K562 (cell line): ENCODE measurements around the gene PRICKLE3. TPM values are rescaled to one million over a fixed set of nuclear protein-coding genes. Genes with fewer than 3 reads are reported as not detected.

Source experiments
- AFF1 ChIP-seq, 2 experiments: fragments of 450-650 bp; IDR thresholded peaks; 2 replicates each; pipeline ENCODE4 v1.6.1; 2018; ENCODE audit warnings: mild to moderate bottlenecking in 2 of 2, low read depth in 1 of 2; ENCODE audit not compliant: partially characterized antibody in 2 of 2
- CHD1 ChIP-seq: fragments of 200-600 bp; sonication (generic); IDR thresholded peaks from one replicate; pipeline ENCODE4 v1.6.1; 2012; ENCODE audit warnings: mild to moderate bottlenecking, moderate library complexity, low read length, inconsistent platforms
- CSDE1 ChIP-seq, 2 experiments: fragments of 450-650 bp; IDR thresholded peaks; 2 replicates each; pipeline ENCODE4 v1.6.1; 2016; ENCODE audit warnings: mild to moderate bottlenecking in 1 of 2
- FIP1L1 ChIP-seq: fragments of 200-400 bp; formaldehyde crosslinking; IDR thresholded peaks from 2 replicates; pipeline ENCODE4 v1.6.1; 2018; ENCODE audit warnings: mild to moderate bottlenecking, low read depth, low read length; ENCODE audit not compliant: poor library complexity, severe bottlenecking
- KLF1 ChIP-seq: fragments of 450-650 bp; IDR thresholded peaks from 2 replicates; pipeline ENCODE4 v1.6.1; 2016; ENCODE audit warnings: missing genetic modification characterization, missing compliant biosample characterization
- NR1H2 ChIP-seq: sonication (generic); formaldehyde crosslinking; IDR thresholded peaks from 2 replicates; pipeline ENCODE4 v1.4.0; 2020; ENCODE audit warnings: mild to moderate bottlenecking, missing genetic modification reagents
- PHF8 ChIP-seq: fragments of 200-600 bp; sonication (generic); IDR thresholded peaks from 2 replicates; pipeline ENCODE4 v1.6.1; 2012; ENCODE audit warnings: mixed run types, mild to moderate bottlenecking, inconsistent platforms, low read length, moderate library complexity, borderline replicate concordance
- SIN3A ChIP-seq, 2 experiments: fragments of 150-350 bp in 1 of 2; IDR thresholded peaks; 2 replicates each; pipeline ENCODE4 v1.6.1; 2011 to 2016; ENCODE audit warnings: borderline replicate concordance in 2 of 2, low read depth in 2 of 2, low read length in 2 of 2, mild to moderate bottlenecking in 2 of 2, moderate library complexity in 2 of 2; ENCODE audit not compliant: control insufficient read depth in 1 of 2
- THRAP3 ChIP-seq: fragments of 450-650 bp; IDR thresholded peaks from 2 replicates; pipeline ENCODE4 v1.6.1; 2016; ENCODE audit warnings: mild to moderate bottlenecking, inconsistent platforms, borderline replicate concordance
- ZBTB1 ChIP-seq: sonication (generic); formaldehyde crosslinking; IDR thresholded peaks from 2 replicates; pipeline ENCODE4 v1.8.1; 2023; ENCODE audit warnings: missing genetic modification reagents, low read depth, mild to moderate bottlenecking, borderline replicate concordance
- ZKSCAN8 ChIP-seq: fragments of 200-800 bp; sonication (Bioruptor generic); IDR thresholded peaks from 2 replicates; pipeline ENCODE4 v1.6.1; 2016; ENCODE audit warnings: missing genetic modification characterization, missing compliant biosample characterization
- ZNF644 ChIP-seq: fragments of 200-800 bp; sonication (Bioruptor generic); IDR thresholded peaks from 2 replicates; pipeline ENCODE4 v1.6.1; 2016; ENCODE audit warnings: low read depth, missing genetic modification characterization, missing compliant biosample characterization
- polyA plus RNA-seq, 8 experiments: library from polyadenylated mRNA; depleted of rRNA in 4 of 8; stranded (reverse) in 5 of 8; unstranded in 3 of 8; fragments of >200 nt; fragmentation: Nextera tagmentation in 2 of 8; fragmentation: Illumina TruSeq in 1 of 8; extraction: Ambion mirVana in 2 of 8; extraction: Trizol in 1 of 8; gene quantifications; 2 replicates each; pipeline versions ENCODE4 v1.2.1 to v1.2.3, GENCODE V29; 2011 to 2014; ENCODE audit warnings: inconsistent platforms in 1 of 8, missing spikeins in 1 of 8
- total RNA-seq, 7 experiments: library from RNA; depleted of rRNA in 6 of 7; stranded (reverse); fragments of >200 nt in 6 of 7; fragmentation: Illumina TruSeq in 2 of 7; extraction: Trizol in 2 of 7; gene quantifications; 2 replicates each; pipeline versions ENCODE4 v1.2.1 to v1.2.3, GENCODE V29; 2011 to 2021; ENCODE audit warnings: low replicate concordance in 1 of 7
- TF ChIP-seq, protein P1 (sequence below): sonication (generic); formaldehyde crosslinking; IDR thresholded peaks from 2 replicates; pipeline ENCODE4 v1.8.1; 2022; ENCODE audit warnings: missing genetic modification reagents
- TF ChIP-seq, protein P2 (sequence below): fragments of 450-650 bp; IDR thresholded peaks from 2 replicates; pipeline ENCODE4 v1.6.1; 2018; ENCODE audit not compliant: partially characterized antibody
- TF ChIP-seq, protein P3 (sequence below): sonication (generic); formaldehyde crosslinking; IDR thresholded peaks from 2 replicates; pipeline ENCODE4 v1.8.0; 2022; ENCODE audit warnings: missing genetic modification reagents, mild to moderate bottlenecking, moderate library complexity, borderline replicate concordance

The PRICKLE3 gene
- total and polyA plus RNA-seq, 9 of the 15 experiments (the other 6 are each of a cell fraction or from before 2014, with no cell fraction given) = 1.1 to 44.3 (median 14.0) TPM

- TF ChIP-seq ZKSCAN8 (CRISPR knock-in tag) (no peak), CSDE1 (IDR thresholded peaks at IDR 0.05) (no peak), FIP1L1 (peak; percentile 77), CHD1 (no peak), ZBTB1 (CRISPR knock-in tag) (peak; percentile 54; the same call in 1 of the 2 replicates), THRAP3 (no peak), SIN3A (IDR thresholded peaks at IDR 0.05; ENCODE audit: borderline replicate concordance in 2 of 2, control insufficient read depth in 1 of 2, low read depth in 2 of 2, low read length in 2 of 2) (peak; percentile 70 to 96; a peak in 3 of 4 replicates), NR1H2 (no peak), AFF1 (IDR thresholded peaks at IDR 0.05; ENCODE audit: low read depth in 1 of 2, partially characterized antibody in 2 of 2) (peak in 1 of 2 experiments; percentile 41), PHF8 (peak; percentile 76), KLF1 (tag) (peak; percentile 77), ZNF644 (tag) (peak; percentile 92)
- TF ChIP-seq, protein P1, sequence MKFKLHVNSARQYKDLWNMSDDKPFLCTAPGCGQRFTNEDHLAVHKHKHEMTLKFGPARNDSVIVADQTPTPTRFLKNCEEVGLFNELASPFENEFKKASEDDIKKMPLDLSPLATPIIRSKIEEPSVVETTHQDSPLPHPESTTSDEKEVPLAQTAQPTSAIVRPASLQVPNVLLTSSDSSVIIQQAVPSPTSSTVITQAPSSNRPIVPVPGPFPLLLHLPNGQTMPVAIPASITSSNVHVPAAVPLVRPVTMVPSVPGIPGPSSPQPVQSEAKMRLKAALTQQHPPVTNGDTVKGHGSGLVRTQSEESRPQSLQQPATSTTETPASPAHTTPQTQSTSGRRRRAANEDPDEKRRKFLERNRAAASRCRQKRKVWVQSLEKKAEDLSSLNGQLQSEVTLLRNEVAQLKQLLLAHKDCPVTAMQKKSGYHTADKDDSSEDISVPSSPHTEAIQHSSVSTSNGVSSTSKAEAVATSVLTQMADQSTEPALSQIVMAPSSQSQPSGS (CRISPR knock-in tag) = no peak
- TF ChIP-seq, protein P2, sequence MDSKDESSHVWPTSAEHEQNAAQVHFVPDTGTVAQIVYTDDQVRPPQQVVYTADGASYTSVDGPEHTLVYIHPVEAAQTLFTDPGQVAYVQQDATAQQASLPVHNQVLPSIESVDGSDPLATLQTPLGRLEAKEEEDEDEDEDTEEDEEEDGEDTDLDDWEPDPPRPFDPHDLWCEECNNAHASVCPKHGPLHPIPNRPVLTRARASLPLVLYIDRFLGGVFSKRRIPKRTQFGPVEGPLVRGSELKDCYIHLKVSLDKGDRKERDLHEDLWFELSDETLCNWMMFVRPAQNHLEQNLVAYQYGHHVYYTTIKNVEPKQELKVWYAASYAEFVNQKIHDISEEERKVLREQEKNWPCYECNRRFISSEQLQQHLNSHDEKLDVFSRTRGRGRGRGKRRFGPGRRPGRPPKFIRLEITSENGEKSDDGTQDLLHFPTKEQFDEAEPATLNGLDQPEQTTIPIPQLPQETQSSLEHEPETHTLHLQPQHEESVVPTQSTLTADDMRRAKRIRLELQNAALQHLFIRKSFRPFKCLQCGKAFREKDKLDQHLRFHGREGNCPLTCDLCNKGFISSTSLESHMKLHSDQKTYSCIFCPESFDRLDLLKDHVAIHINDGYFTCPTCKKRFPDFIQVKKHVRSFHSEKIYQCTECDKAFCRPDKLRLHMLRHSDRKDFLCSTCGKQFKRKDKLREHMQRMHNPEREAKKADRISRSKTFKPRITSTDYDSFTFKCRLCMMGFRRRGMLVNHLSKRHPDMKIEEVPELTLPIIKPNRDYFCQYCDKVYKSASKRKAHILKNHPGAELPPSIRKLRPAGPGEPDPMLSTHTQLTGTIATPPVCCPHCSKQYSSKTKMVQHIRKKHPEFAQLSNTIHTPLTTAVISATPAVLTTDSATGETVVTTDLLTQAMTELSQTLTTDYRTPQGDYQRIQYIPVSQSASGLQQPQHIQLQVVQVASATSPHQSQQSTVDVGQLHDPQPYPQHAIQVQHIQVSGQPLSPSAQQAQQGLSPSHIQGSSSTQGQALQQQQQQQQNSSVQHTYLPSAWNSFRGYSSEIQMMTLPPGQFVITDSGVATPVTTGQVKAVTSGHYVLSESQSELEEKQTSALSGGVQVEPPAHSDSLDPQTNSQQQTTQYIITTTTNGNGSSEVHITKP = peak; percentile 7
- TF ChIP-seq, protein P3, sequence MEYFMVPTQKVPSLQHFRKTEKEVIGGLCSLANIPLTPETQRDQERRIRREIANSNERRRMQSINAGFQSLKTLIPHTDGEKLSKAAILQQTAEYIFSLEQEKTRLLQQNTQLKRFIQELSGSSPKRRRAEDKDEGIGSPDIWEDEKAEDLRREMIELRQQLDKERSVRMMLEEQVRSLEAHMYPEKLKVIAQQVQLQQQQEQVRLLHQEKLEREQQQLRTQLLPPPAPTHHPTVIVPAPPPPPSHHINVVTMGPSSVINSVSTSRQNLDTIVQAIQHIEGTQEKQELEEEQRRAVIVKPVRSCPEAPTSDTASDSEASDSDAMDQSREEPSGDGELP = peak; percentile 93
Observed at GRCh38 chrX:49199906-49200771, 14.0 kb upstream of the PRICKLE3 start, which contains the start of gene SYP (continued).
